GM13976 (cell line): ENCODE measurements around the gene BRMS1.
"Not testable (repeated sequence)": the region's sequence is repeated elsewhere in the genome, so short reads cannot be mapped to it uniquely, and the experiment has no call there.

Experiments
- DNase-seq: peaks from one replicate; pipeline ENCODE4 v3.0.0; 2012; ENCODE audit warnings: low spot score
- CTCF ChIP-seq: IDR thresholded peaks from 2 replicates; pipeline ENCODE4 v1.5.1; 2012; ENCODE audit warnings: borderline replicate concordance, mild to moderate bottlenecking; ENCODE audit not compliant: insufficient read depth; ENCODE audit errors: extremely low read depth, missing control alignments, control extremely low read depth
- in situ Hi-C: fragments of 300-500 bp; cut with MboI; formaldehyde crosslinking; loops from one replicate; pipeline ENCODE4 v1.12.0; 2022; ENCODE audit warnings: low sequenced_read_pairs, mixed read lengths, inconsistent platforms; ENCODE audit not compliant: unreplicated experiment

The BRMS1 gene

GRCh38 chr11:66313321-66314185 is 31.4 kb downstream of the BRMS1 start:
- no peak for DNase-seq
- in situ Hi-C loops: no loop called here
- no peak for TF ChIP-seq CTCF

GRCh38 chr11:66312549-66313320 is 32.2 kb downstream of the BRMS1 start:
- peak; percentile 99 for DNase-seq
- TF ChIP-seq CTCF: no peak
- in situ Hi-C loops: no loop called here

- peak; percentile 90 for DNase-seq
- in situ Hi-C loops: no loop called here
- no peak for TF ChIP-seq CTCF
Observed at GRCh38 chr11:66311965-66312548, 32.8 kb downstream of the BRMS1 start.

- peak; percentile 83 for TF ChIP-seq CTCF
- in situ Hi-C loops: no loop called here
- no peak for DNase-seq
Observed at GRCh38 chr11:66311470-66311964, 33.4 kb downstream of the BRMS1 start.

- in situ Hi-C loops, DNase-seq: not testable (repeated sequence)
Observed at GRCh38 chr11:66310803-66311440, 34.0 kb downstream of the BRMS1 start.

GRCh38 chr11:66310324-66310723 is 34.6 kb downstream of the BRMS1 start:
- DNase-seq: no peak
- TF ChIP-seq CTCF: no peak
- in situ Hi-C loops: no loop called here

- in situ Hi-C loops: no loop called here
- DNase-seq: no peak
- TF ChIP-seq CTCF: no peak
Observed at GRCh38 chr11:66309475-66309874, 35.4 kb downstream of the BRMS1 start.
